SU-DHL-6 (cell line): ENCODE results near the gene DPY19L1.
"Not testable (repeated sequence)": the region's sequence is repeated elsewhere in the genome, so short reads cannot be mapped to it uniquely, and the experiment has no call there.

Experiments used
- CTCF ChIP-seq: fragments of 200-600 bp; sonication (generic); IDR thresholded peaks from one replicate; pipeline ENCODE4 v1.5.1; 2017; ENCODE audit warnings: antibody characterized with exemption, mild to moderate bottlenecking, low read length, moderate library complexity; ENCODE audit not compliant: insufficient read depth, poor library complexity, severe bottlenecking
- EZH2phosphoT487 ChIP-seq: fragments of 200-600 bp; sonication (generic), shearing (Covaris generic); conservative IDR thresholded peaks from 2 replicates; pipeline ENCODE4 v1.6.1; 2018; ENCODE audit warnings: mild to moderate bottlenecking, antibody characterized with exemption, low read length, moderate library complexity, mixed read lengths

- TF ChIP-seq CTCF, EZH2phosphoT487: not testable (repeated sequence)
Measured at GRCh38 chr7:35074008-35074407, 36.7 kb upstream of the DPY19L1 start.
